Measurements from ENCODE around the gene OCRL. TPM values are rescaled to one million over a fixed set of nuclear protein-coding genes. Genes with fewer than 3 reads are reported as not detected.

Gene OCRL
- total and polyA plus RNA-seq, 2 donors from 2014 or later: 9.4 to 20.0 TPM

- H3K36me3 ChIP-seq (ENCODE audit: control insufficient read depth in 2 of 3, insufficient read depth in 3 of 3, low read length in 3 of 3): peaks cover 0 to 7% (median 7%) of the 10 kb centered on the region in 3 donors
- FAIRE-seq (no peak), DNase-seq (no peak)
- TF ChIP-seq, protein P1, sequence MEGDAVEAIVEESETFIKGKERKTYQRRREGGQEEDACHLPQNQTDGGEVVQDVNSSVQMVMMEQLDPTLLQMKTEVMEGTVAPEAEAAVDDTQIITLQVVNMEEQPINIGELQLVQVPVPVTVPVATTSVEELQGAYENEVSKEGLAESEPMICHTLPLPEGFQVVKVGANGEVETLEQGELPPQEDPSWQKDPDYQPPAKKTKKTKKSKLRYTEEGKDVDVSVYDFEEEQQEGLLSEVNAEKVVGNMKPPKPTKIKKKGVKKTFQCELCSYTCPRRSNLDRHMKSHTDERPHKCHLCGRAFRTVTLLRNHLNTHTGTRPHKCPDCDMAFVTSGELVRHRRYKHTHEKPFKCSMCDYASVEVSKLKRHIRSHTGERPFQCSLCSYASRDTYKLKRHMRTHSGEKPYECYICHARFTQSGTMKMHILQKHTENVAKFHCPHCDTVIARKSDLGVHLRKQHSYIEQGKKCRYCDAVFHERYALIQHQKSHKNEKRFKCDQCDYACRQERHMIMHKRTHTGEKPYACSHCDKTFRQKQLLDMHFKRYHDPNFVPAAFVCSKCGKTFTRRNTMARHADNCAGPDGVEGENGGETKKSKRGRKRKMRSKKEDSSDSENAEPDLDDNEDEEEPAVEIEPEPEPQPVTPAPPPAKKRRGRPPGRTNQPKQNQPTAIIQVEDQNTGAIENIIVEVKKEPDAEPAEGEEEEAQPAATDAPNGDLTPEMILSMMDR (IDR thresholded peaks at IDR 0.05; ENCODE audit: borderline replicate concordance, extremely low read depth, insufficient read depth): no peak
- H3K27ac ChIP-seq (ENCODE audit: low read depth in 2 of 2, low read length in 2 of 2): no peak overlapping the region
- H3K4me1 ChIP-seq (ENCODE audit: control insufficient read depth in 2 of 3, insufficient read depth in 2 of 3, low read depth in 1 of 3, low read length in 3 of 3): no peaks in the 10 kb centered on the region
- no peaks in the 10 kb centered on the region for H3K27me3 ChIP-seq (ENCODE audit: control insufficient read depth, insufficient read depth, low read length)
- H3K9me3 ChIP-seq (ENCODE audit: control insufficient read depth in 2 of 3, insufficient read depth in 1 of 3, low read length in 3 of 3): no peaks in the 10 kb centered on the region
- no peak overlapping the region for H3K4me3 ChIP-seq (ENCODE audit: low read length in 3 of 3)
- intact Hi-C loops (cut with DNase I): no loop called here
- H3K9ac ChIP-seq (ENCODE audit: low read length in 3 of 3): no peak overlapping the region
Measured at GRCh38 chrX:129585167-129585566, 45.1 kb downstream of the OCRL start.

DNA sequence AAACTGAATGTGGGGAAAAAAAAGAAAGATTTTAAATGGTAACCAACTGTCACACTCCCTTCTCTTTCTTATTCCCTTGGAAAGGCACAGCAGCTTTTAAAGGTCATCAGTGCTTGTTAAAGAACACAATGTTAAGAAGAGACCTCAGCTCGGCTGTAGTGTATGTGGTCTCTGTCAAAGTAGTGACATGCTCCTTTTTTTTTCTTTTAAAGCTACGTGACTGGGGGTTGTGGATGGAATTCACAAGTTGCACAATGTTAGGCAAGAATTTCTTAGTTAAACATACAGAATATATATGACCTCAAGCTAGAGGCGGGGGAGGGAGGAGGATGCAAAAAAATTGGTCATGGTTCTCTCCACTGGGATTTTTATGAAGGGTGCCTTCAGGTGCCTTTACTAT, 45.6 kb downstream of the OCRL start:
- no peaks in the 10 kb centered on the region for H3K9me3 ChIP-seq (ENCODE audit: control insufficient read depth in 2 of 3, insufficient read depth in 1 of 3, low read length in 3 of 3)
- intact Hi-C loops (cut with DNase I): no loop called here
- no peaks in the 10 kb centered on the region for H3K4me1 ChIP-seq (ENCODE audit: control insufficient read depth in 2 of 3, insufficient read depth in 2 of 3, low read depth in 1 of 3, low read length in 3 of 3)
- no peaks in the 10 kb centered on the region for H3K27me3 ChIP-seq (ENCODE audit: control insufficient read depth, insufficient read depth, low read length)
- FAIRE-seq (no peak), DNase-seq (no peak)
- H3K4me3 ChIP-seq (ENCODE audit: low read length in 3 of 3): no peak overlapping the region
- H3K27ac ChIP-seq (ENCODE audit: low read depth in 2 of 2, low read length in 2 of 2): no peak overlapping the region
- TF ChIP-seq, protein P1 (IDR thresholded peaks at IDR 0.05; ENCODE audit: borderline replicate concordance, extremely low read depth, insufficient read depth): no peak
- no peak overlapping the region for H3K9ac ChIP-seq (ENCODE audit: low read length in 3 of 3)
- H3K36me3 ChIP-seq (ENCODE audit: control insufficient read depth in 2 of 3, insufficient read depth in 3 of 3, low read length in 3 of 3): peaks cover 0 to 10% (median 7%) of the 10 kb centered on the region in 3 donors

- Histone ChIP-seq H3K9ac (ENCODE audit: low read length in 3 of 3) (no peak overlapping the region), H3K9me3 (ENCODE audit: control insufficient read depth in 2 of 3, insufficient read depth in 1 of 3, low read length in 3 of 3) (no peaks in the 10 kb centered on the region), H3K4me1 (ENCODE audit: control insufficient read depth in 2 of 3, insufficient read depth in 2 of 3, low read depth in 1 of 3, low read length in 3 of 3) (no peaks in the 10 kb centered on the region), H3K27ac (ENCODE audit: low read depth in 2 of 2, low read length in 2 of 2) (no peak overlapping the region), H3K36me3 (ENCODE audit: control insufficient read depth in 2 of 3, insufficient read depth in 3 of 3, low read length in 3 of 3) (peaks cover 0 to 12% (median 7%) of the 10 kb centered on the region in 3 donors), H3K4me3 (ENCODE audit: low read length in 3 of 3) (no peak overlapping the region), H3K27me3 (ENCODE audit: control insufficient read depth, insufficient read depth, low read length) (no peaks in the 10 kb centered on the region)
- intact Hi-C loops (cut with DNase I): no loop called here
- DNase-seq (no peak), FAIRE-seq (peak; percentile 38)
- TF ChIP-seq, protein P1 (IDR thresholded peaks at IDR 0.05; ENCODE audit: borderline replicate concordance, extremely low read depth, insufficient read depth): no peak
Measured at GRCh38 chrX:129586446-129586845, 46.4 kb downstream of the OCRL start.

- H3K27me3 ChIP-seq (ENCODE audit: control insufficient read depth, insufficient read depth, low read length): no peaks in the 10 kb centered on the region
- no peak overlapping the region for H3K27ac ChIP-seq (ENCODE audit: low read depth in 2 of 2, low read length in 2 of 2)
- H3K9ac ChIP-seq (ENCODE audit: low read length in 3 of 3): no peak overlapping the region
- peaks cover 0 to 12% (median 7%) of the 10 kb centered on the region in 3 donors for H3K36me3 ChIP-seq (ENCODE audit: control insufficient read depth in 2 of 3, insufficient read depth in 3 of 3, low read length in 3 of 3)
- intact Hi-C loops (cut with DNase I): loop anchor here (10.0 kb wide), 1 partner anchor 1324 kb away; no protein-coding TSS in a partner anchor
- FAIRE-seq (no peak), DNase-seq (no peak)
- H3K4me1 ChIP-seq (ENCODE audit: control insufficient read depth in 2 of 3, insufficient read depth in 2 of 3, low read depth in 1 of 3, low read length in 3 of 3): no peaks in the 10 kb centered on the region
- TF ChIP-seq, protein P1 (IDR thresholded peaks at IDR 0.05; ENCODE audit: borderline replicate concordance, extremely low read depth, insufficient read depth): no peak
- no peak overlapping the region for H3K4me3 ChIP-seq (ENCODE audit: low read length in 3 of 3)
- no peaks in the 10 kb centered on the region for H3K9me3 ChIP-seq (ENCODE audit: control insufficient read depth in 2 of 3, insufficient read depth in 1 of 3, low read length in 3 of 3)
Measured at GRCh38 chrX:129590596-129590995, 50.5 kb downstream of the OCRL start.

All from kidney (tissue), 14 donors.